ENCODE measurements around the gene YRDC. TPM values are rescaled to one million over a fixed set of nuclear protein-coding genes. Genes with fewer than 3 reads are reported as not detected.

Gene YRDC
- total RNA-seq, 1 donor from 2014 or later, result 14.3 TPM

DNA sequence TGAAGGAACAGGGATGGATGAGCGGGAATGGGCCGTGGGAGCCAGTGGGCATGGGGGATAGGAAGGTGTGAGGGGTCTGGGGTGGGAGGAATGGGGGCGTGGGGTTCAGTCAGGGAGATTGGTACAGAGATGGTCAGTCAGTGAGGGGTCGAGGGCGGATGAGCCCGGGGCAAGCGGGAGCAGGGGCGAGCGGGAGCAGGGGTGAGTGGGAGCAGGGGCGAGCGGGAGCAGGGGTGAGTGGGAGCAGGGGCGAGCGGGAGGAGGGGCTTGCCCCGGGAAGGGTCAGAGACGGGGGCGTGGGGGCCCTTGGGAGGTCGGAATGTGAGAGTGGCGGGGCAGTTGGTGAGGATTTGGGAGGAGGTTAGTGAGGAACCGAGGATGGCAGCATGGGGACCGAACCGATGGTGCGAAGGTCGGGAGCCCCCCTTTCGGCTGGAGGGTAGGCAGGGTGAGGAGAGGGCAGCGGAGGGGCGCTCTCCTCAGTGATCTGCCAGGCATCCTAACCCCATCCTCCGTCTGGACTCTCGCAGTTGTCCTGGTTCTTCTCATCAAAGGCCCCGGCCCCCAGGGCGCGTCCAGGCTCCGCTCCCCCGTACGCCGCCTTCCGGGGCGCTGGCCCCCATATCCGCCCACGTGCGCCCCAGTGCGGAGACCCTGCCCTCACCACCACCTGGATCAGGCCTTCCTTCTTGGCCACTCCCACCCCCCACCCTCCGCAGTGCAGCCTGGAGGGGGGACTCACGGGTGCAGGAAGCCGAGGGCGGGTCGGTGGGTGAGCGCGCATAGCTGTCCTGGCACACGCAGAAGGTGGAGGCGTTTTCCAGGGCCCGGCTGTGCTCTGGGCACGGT is 54.3 kb downstream of the YRDC start:
- no peaks in the 10 kb centered on the region for H3K9me3 Mint-ChIP-seq (ENCODE audit: unreplicated experiment)
- H3K36me3 Mint-ChIP-seq (ENCODE audit: unreplicated experiment), result no peaks in the 10 kb centered on the region
- H3K4me1 Mint-ChIP-seq (ENCODE audit: unreplicated experiment), result peaks cover 4% of the 10 kb centered on the region
- H3K4me3 Mint-ChIP-seq (ENCODE audit: unreplicated experiment), result peak overlapping the region; percentile 53
- H3K27ac Mint-ChIP-seq (ENCODE audit: unreplicated experiment), result no peak overlapping the region
- peaks cover 43% of the 10 kb centered on the region for H3K27me3 Mint-ChIP-seq (ENCODE audit: unreplicated experiment)
- no peak for DNase-seq (ENCODE audit: extremely low spot score, unreplicated experiment)
- TF ChIP-seq, protein P1, sequence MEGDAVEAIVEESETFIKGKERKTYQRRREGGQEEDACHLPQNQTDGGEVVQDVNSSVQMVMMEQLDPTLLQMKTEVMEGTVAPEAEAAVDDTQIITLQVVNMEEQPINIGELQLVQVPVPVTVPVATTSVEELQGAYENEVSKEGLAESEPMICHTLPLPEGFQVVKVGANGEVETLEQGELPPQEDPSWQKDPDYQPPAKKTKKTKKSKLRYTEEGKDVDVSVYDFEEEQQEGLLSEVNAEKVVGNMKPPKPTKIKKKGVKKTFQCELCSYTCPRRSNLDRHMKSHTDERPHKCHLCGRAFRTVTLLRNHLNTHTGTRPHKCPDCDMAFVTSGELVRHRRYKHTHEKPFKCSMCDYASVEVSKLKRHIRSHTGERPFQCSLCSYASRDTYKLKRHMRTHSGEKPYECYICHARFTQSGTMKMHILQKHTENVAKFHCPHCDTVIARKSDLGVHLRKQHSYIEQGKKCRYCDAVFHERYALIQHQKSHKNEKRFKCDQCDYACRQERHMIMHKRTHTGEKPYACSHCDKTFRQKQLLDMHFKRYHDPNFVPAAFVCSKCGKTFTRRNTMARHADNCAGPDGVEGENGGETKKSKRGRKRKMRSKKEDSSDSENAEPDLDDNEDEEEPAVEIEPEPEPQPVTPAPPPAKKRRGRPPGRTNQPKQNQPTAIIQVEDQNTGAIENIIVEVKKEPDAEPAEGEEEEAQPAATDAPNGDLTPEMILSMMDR (IDR thresholded peaks at IDR 0.05), result no peak

Other genes starting within 250 kb of the YRDC start
- 49.2 and 52.3 TPM in 2 replicates for gene GNL2, start 212.3 kb downstream of the YRDC start, total RNA-seq
- not detected in 2 replicates for gene RSPO1, start 173.3 kb downstream of the YRDC start, total RNA-seq
- gene CDCA8, start 115.7 kb downstream of the YRDC start, total RNA-seq, result 7.6 and 7.7 TPM in 2 replicates
- not detected in 2 replicates for gene EPHA10, start 43.1 kb downstream of the YRDC start, total RNA-seq
- 5.2 TPM in 2 replicates for gene MANEAL, start 14.4 kb downstream of the YRDC start, total RNA-seq
- 55.0 and 57.0 TPM in 2 replicates for gene C1orf122, start 418 bp downstream of the YRDC start, total RNA-seq
- 14.3 and 16.9 TPM in 2 replicates for gene MTF1, start 51.4 kb upstream of the YRDC start, total RNA-seq
- gene INPP5B, start 138.8 kb upstream of the YRDC start, total RNA-seq, result 36.2 and 36.5 TPM in 2 replicates
- 51.4 and 55.3 TPM in 2 replicates for gene SF3A3, start 181.8 kb upstream of the YRDC start, total RNA-seq
- 39.1 and 40.4 TPM in 2 replicates for gene FHL3, start 197.3 kb upstream of the YRDC start, total RNA-seq
- gene UTP11, start 204.5 kb upstream of the YRDC start, total RNA-seq, result 32.6 and 34.4 TPM in 2 replicates
- 1.5 and 1.8 TPM in 2 replicates for gene POU3F1, start 238.6 kb upstream of the YRDC start, total RNA-seq